Stimulated activated memory B cell treated with anti-CD40 and anti-IgM and Interleukin-4, amounts not matched to agents 10 μg/mL and 1 μg/mL and 100 μg/mL, for 72 hours (primary cell): Measurements from ENCODE around the gene CYB5D1.

Source experiments
- ATAC-seq: fragments of 150-1000 bp; cut with Tn5 transposase; 2 replicates; pipeline ENCODE4 v1.10.0; 2021
- H3K27ac Mint-ChIP-seq: one replicate; pipeline ENCODE4 v1.8.0; 2022; ENCODE audit warnings: mild to moderate bottlenecking, mixed read lengths
- H3K27me3 Mint-ChIP-seq: one replicate; pipeline ENCODE4 v1.8.0; 2022; ENCODE audit warnings: mixed read lengths
- H3K36me3 Mint-ChIP-seq: one replicate; pipeline ENCODE4 v1.8.0; 2022; ENCODE audit warnings: mixed read lengths
- H3K4me1 Mint-ChIP-seq: one replicate; pipeline ENCODE4 v1.8.0; 2022; ENCODE audit warnings: mixed read lengths
- H3K4me3 Mint-ChIP-seq: one replicate; pipeline ENCODE4 v1.8.0; 2022; ENCODE audit warnings: mild to moderate bottlenecking, moderate library complexity, mixed read lengths
- H3K9me3 Mint-ChIP-seq: one replicate; pipeline ENCODE4 v1.8.0; 2022; ENCODE audit warnings: mixed read lengths

CYB5D1 gene

DNA sequence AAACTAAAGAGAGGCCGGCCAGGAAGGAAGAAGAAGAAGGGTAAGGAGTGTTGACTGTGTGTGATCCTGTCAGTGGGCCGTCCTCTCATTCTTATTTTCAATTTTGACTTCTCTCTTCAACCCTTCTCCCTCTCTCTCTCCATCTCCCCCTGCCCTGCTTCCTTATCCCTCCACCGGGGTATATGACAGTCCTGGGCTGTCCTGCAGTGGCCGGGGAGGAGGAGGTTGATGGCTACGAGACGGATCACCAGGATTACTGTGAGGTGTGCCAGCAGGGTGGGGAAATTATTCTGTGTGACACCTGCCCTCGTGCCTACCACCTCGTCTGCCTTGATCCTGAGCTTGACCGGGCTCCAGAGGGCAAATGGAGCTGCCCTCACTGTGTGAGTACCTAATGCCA lies 36.4 kb downstream of the CYB5D1 start:
- H3K27me3 Mint-ChIP-seq = no peaks in the 10 kb centered on the region
- H3K36me3 Mint-ChIP-seq = peaks cover 53% of the 10 kb centered on the region
- H3K27ac Mint-ChIP-seq = no peak overlapping the region

DNA sequence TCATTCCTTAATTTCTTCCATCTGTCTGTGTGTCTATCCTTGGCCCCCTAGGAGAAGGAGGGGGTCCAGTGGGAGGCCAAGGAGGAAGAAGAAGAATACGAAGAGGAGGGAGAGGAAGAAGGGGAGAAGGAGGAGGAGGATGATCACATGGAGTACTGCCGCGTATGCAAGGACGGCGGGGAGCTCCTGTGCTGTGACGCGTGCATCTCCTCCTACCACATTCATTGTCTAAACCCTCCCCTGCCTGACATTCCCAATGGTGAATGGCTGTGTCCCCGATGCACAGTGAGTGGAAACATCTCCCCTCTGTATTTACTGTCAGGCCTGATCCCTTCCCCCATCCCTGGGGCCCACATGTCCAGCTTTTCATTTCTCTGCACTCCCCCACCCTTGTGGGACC lies 37.1 kb downstream of the CYB5D1 start:
- no peak for ATAC-seq
- H3K4me1 Mint-ChIP-seq = peaks cover 5% of the 10 kb centered on the region
- H3K9me3 Mint-ChIP-seq = no peaks in the 10 kb centered on the region
- no peak overlapping the region for H3K4me3 Mint-ChIP-seq
- no peak overlapping the region for H3K27ac Mint-ChIP-seq
- H3K36me3 Mint-ChIP-seq = peaks cover 59% of the 10 kb centered on the region
- no peaks in the 10 kb centered on the region for H3K27me3 Mint-ChIP-seq

More for the DNA sequence above, 36.4 kb downstream of the CYB5D1 start:
- Mint-ChIP-seq H3K4me3 (no peak overlapping the region), H3K9me3 (no peaks in the 10 kb centered on the region), H3K4me1 (peaks cover 5% of the 10 kb centered on the region)
- ATAC-seq = no peak

DNA sequence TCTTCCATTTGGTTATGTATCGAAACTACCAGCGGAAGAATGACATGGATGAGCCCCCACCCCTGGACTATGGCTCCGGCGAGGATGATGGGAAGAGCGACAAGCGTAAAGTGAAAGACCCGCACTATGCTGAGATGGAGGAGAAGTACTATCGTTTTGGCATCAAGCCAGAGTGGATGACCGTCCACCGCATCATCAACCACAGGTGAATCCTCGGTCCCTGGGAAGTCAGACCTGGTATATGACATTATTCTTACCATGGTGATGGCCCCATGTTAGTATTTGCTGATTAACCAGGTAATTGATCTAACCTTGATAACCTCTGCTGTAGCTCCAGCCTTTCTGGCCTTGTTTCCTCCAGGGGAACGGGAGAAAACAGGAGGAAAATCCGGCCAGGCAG lies 39.3 kb downstream of the CYB5D1 start:
- H3K4me1 Mint-ChIP-seq = peaks cover 5% of the 10 kb centered on the region
- no peaks in the 10 kb centered on the region for H3K27me3 Mint-ChIP-seq
- no peak for ATAC-seq
- no peaks in the 10 kb centered on the region for H3K9me3 Mint-ChIP-seq
- no peak overlapping the region for H3K4me3 Mint-ChIP-seq
- peaks cover 66% of the 10 kb centered on the region for H3K36me3 Mint-ChIP-seq
- H3K27ac Mint-ChIP-seq = peak overlapping the region; percentile 33

DNA sequence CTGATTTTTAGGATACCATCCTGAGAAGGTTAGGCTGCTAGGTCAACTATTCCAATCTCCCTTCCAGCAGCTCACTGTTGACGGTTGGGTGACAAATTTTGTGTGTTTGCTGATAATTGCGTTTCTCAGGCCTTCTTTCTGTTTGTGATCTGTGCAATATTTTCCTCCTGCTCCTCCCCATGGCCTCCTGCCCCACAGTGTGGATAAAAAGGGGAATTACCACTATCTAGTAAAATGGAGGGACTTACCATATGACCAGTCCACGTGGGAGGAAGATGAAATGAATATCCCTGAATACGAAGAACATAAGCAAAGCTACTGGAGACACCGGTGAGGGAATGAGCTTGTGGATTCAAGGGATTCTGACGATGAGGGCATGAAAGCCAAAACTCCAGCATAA lies 40.0 kb downstream of the CYB5D1 start:
- no peak for ATAC-seq
- Mint-ChIP-seq H3K36me3 (peaks cover 71% of the 10 kb centered on the region), H3K27me3 (no peaks in the 10 kb centered on the region), H3K9me3 (no peaks in the 10 kb centered on the region), H3K27ac (peak overlapping the region; percentile 33), H3K4me3 (no peak overlapping the region), H3K4me1 (peaks cover 5% of the 10 kb centered on the region)

DNA sequence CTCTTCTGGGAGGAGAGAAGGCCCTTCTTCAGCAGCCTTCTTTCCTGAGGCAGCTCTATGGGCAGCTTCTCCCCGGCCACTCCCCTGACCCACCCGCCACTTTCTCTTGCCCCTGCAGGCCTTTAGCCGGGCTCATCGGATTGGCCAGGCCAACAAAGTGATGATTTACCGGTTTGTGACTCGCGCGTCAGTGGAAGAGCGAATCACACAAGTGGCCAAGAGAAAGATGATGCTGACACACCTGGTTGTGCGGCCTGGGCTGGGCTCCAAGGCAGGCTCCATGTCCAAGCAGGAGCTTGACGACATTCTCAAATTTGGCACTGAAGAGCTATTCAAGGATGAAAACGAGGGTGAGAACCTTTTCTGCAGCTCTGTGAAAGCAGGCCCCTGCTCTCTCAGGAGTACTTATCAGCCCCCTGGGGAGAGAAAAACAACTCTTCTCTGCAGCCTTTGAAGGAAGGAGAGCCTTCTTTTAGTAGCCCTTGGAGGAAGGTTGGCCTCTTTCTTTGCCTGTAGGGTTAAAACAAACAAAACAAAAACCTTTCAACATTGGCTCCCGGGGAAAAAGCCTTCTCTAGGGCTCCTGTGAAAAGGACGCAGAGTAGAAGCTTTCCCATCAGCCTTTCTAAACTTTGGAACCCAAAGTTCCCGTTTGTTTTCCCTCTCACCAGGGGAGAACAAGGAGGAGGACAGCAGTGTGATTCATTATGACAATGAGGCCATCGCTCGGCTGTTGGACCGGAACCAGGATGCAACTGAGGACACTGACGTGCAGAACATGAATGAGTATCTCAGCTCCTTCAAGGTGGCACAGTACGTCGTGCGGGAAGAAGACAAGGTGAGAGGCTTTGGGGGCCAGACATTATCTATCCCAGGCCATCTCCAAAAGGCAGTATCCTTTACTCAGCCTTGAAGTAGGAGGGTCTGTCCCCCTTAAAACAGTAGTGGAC lies 45.6 kb downstream of the CYB5D1 start:
- ATAC-seq = no peak
- no peaks in the 10 kb centered on the region for H3K9me3 Mint-ChIP-seq
- no peak overlapping the region for H3K4me3 Mint-ChIP-seq
- H3K36me3 Mint-ChIP-seq = peaks cover 71% of the 10 kb centered on the region
- no peak overlapping the region for H3K27ac Mint-ChIP-seq
- no peaks in the 10 kb centered on the region for H3K4me1 Mint-ChIP-seq
- no peaks in the 10 kb centered on the region for H3K27me3 Mint-ChIP-seq

DNA sequence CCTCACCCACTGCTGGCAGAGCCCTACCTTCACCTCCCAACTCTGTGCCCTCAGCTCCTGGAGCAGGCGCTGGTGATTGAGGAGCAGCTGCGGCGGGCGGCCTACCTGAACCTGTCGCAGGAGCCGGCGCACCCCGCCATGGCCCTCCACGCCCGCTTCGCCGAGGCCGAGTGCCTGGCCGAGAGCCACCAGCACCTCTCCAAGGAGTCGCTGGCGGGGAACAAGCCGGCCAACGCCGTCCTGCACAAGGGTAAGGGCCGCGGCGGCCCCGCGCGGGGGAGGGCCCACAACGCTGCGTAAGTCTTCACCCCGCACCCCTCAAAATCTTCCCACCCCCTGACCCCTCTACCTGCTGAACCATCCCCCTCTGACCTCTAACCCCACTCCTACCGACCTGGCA lies 51.3 kb downstream of the CYB5D1 start:
- Mint-ChIP-seq H3K36me3 (peaks cover 56% of the 10 kb centered on the region), H3K4me1 (no peaks in the 10 kb centered on the region)

DNA sequence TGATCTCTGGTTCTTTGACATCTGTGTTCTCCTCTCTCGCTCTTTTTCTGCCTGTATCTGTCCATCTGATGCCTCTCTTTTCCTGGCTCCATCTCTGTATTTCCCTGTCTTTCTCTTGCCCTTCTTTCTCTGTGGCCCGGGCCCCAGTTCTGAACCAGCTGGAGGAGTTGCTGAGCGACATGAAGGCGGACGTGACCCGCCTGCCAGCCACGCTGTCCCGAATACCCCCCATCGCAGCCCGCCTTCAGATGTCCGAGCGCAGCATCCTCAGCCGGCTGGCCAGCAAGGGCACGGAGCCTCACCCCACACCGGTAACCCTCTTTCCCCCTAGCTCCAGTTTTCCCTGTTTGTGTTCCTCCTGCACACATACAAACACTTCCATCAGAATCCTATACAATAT lies 52.5 kb downstream of the CYB5D1 start:
- peaks cover 8% of the 10 kb centered on the region for H3K4me1 Mint-ChIP-seq
- H3K9me3 Mint-ChIP-seq = no peaks in the 10 kb centered on the region
- H3K36me3 Mint-ChIP-seq = peaks cover 46% of the 10 kb centered on the region
- no peak overlapping the region for H3K27ac Mint-ChIP-seq
- H3K27me3 Mint-ChIP-seq = no peaks in the 10 kb centered on the region
- no peak overlapping the region for H3K4me3 Mint-ChIP-seq
- ATAC-seq = no peak

More for the DNA sequence above, 51.3 kb downstream of the CYB5D1 start:
- Mint-ChIP-seq H3K4me3 (no peak overlapping the region), H3K27ac (no peak overlapping the region), H3K9me3 (no peaks in the 10 kb centered on the region), H3K27me3 (no peaks in the 10 kb centered on the region)
- ATAC-seq = no peak

DNA sequence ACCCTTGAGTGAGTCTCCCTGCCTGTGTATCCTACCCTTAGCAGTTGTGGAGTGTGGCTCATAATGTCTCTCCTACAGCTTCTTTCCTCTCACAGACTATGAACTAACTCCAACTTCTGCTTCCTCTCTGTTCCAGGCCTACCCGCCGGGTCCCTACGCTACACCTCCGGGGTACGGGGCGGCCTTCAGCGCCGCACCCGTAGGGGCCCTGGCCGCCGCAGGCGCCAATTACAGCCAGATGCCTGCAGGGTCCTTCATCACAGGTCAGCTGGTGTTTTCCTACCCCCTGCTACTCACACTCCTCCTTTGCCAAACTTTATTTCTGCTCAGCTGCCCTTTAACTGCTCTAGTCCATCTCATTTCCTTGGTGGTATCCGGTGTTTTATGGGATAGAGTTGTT lies 52.9 kb downstream of the CYB5D1 start:
- H3K27me3 Mint-ChIP-seq = no peaks in the 10 kb centered on the region
- peaks cover 11% of the 10 kb centered on the region for H3K4me1 Mint-ChIP-seq
- ATAC-seq = no peak
- H3K4me3 Mint-ChIP-seq = no peak overlapping the region
- H3K9me3 Mint-ChIP-seq = no peaks in the 10 kb centered on the region
- no peak overlapping the region for H3K27ac Mint-ChIP-seq
- H3K36me3 Mint-ChIP-seq = peaks cover 42% of the 10 kb centered on the region

DNA sequence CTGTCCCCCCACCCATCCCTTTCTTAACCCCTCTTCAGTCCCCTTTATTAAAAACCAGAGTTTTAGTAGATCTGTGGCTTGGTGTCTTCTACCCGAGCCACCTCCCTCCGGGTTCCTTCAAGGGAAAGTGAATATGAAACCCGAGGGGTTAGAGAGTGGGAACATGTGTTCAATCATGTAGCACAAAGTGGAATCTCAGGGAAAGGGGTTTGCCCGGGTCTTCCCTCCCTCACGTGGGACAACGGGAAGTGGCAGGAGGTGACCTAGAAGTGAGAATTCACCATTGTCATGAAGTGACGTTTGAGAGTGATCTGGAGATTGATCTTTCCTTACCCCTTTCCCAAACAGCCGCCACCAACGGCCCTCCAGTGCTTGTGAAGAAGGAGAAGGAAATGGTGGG lies 53.3 kb downstream of the CYB5D1 start:
- no peaks in the 10 kb centered on the region for H3K27me3 Mint-ChIP-seq
- H3K27ac Mint-ChIP-seq = no peak overlapping the region
- no peaks in the 10 kb centered on the region for H3K9me3 Mint-ChIP-seq
- peaks cover 11% of the 10 kb centered on the region for H3K4me1 Mint-ChIP-seq
- no peak for ATAC-seq
- H3K4me3 Mint-ChIP-seq = no peak overlapping the region
- H3K36me3 Mint-ChIP-seq = peaks cover 38% of the 10 kb centered on the region
